ENCODE measurements around the gene ESR1.

ESR1 gene

DNA sequence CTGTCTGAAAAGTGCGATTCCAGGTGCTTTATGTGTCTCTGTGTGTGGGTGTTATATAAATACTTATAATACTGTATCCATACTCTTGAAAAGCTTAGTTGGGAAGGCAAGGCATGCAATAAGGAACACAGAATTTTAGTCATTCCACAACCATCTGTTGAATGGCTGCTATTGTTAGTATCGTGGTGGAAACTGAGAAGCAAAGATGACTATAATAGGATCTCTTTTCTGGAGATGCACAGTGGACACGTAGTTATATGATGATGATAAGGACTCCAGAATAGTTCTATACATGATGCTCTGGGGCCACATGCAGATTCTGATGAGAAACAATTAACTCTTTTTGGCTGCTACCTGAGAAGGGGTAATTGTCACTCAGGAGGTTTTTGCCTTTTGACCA, 25.2 kb downstream of the ESR1 start:
- in situ Hi-C loops (cut with HindIII; ENCODE audit: low sequenced_read_pairs): no loop called here
- TF ChIP-seq, protein P1, sequence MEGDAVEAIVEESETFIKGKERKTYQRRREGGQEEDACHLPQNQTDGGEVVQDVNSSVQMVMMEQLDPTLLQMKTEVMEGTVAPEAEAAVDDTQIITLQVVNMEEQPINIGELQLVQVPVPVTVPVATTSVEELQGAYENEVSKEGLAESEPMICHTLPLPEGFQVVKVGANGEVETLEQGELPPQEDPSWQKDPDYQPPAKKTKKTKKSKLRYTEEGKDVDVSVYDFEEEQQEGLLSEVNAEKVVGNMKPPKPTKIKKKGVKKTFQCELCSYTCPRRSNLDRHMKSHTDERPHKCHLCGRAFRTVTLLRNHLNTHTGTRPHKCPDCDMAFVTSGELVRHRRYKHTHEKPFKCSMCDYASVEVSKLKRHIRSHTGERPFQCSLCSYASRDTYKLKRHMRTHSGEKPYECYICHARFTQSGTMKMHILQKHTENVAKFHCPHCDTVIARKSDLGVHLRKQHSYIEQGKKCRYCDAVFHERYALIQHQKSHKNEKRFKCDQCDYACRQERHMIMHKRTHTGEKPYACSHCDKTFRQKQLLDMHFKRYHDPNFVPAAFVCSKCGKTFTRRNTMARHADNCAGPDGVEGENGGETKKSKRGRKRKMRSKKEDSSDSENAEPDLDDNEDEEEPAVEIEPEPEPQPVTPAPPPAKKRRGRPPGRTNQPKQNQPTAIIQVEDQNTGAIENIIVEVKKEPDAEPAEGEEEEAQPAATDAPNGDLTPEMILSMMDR (IDR thresholded peaks at IDR 0.05; ENCODE audit: low read depth, low read length): no peak
- DNase-seq (ENCODE audit: low read depth, low spot score): no peak
- no peak overlapping the region for H3K4me3 ChIP-seq (ENCODE audit: low read depth, low read length)

DNA sequence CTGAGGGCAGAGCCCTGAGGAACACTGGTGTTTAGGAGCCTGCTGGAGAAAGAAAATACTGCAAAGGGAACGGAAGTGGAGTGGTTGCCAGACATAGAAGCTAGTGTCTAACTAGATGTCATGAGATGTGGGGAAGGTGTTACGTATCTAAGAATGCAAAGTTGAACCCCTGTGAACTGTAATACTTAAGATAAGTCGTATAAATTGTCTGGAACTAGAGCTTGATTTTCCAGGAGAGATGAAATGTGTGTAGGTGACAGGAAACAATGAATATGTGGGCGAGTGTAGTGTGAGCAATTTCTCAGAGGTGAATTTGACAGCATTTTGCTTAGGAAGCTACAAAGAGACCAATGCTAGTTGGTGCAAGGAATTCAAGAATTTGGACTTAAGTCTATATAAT, 27.9 kb downstream of the ESR1 start:
- TF ChIP-seq, protein P1 (IDR thresholded peaks at IDR 0.05; ENCODE audit: low read depth, low read length): no peak
- no peak overlapping the region for H3K4me3 ChIP-seq (ENCODE audit: low read depth, low read length)
- in situ Hi-C loops (cut with HindIII; ENCODE audit: low sequenced_read_pairs): no loop called here
- no peak for DNase-seq (ENCODE audit: low read depth, low spot score)

DNA sequence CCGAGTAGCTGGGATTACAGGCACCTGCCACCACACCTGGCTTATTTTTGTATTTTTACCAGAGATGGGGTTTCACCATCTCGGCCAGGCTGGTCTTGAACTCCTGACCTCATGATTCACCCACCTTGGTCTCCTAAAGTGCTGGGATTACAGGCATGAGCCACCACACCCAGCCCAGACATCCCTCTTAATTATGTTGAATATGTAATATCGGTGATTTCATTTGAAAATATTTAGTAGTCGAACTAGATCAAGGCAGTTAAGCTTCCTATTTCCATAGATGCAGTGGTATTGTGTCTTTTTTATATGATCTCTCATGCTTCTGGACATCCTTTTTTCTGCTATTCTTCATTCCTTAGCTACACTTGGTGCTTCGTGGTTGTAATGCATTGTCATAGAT, 29.7 kb downstream of the ESR1 start:
- in situ Hi-C loops (cut with HindIII; ENCODE audit: low sequenced_read_pairs): no loop called here
- no peak overlapping the region for H3K4me3 ChIP-seq (ENCODE audit: low read depth, low read length)
- TF ChIP-seq, protein P1 (IDR thresholded peaks at IDR 0.05; ENCODE audit: low read depth, low read length): no peak

DNA sequence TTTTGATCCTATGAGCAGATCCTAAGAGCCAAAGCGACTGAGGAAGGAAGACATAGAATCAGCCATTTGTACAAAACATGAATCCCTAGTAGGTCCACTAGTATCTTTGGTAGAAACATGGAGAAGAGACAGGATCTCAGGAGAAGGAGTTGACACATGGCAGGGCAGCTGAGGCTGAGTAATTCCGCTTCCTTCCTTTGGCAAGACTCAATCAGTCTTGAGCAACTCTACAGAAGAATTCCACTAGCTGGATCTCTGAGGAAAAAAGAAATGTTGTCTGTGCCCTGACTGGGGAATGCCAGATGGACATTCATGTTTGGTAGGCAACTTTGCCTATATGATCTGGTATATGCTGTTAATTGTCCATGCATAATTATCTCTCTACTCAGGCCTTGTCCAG, 35.3 kb downstream of the ESR1 start:
- in situ Hi-C loops (cut with HindIII; ENCODE audit: low sequenced_read_pairs): no loop called here
- DNase-seq (ENCODE audit: low read depth, low spot score): no peak
- TF ChIP-seq, protein P1 (IDR thresholded peaks at IDR 0.05; ENCODE audit: low read depth, low read length): no peak
- no peak overlapping the region for H3K4me3 ChIP-seq (ENCODE audit: low read depth, low read length)

More for the DNA sequence above, 29.7 kb downstream of the ESR1 start:
- DNase-seq (ENCODE audit: low read depth, low spot score): no peak

DNA sequence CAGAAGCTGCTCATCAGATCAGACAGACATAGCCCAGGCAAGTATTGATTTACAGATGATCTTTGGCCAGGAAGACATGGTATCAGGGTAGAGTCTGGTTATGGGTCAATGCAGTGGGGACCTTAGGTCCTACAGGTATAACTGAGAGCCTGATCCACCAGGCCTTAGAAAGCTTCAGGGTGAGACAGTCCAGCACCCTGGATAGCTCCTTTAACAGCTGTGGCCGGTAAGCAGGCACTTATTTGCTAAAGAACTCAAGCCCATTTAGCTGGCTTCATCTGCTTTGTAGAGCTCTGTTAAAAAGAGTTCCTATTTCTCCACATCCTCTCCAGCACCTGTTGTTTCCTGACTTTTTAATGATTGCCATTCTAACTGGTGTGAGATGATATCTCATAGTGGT, 39.6 kb downstream of the ESR1 start:
- DNase-seq (ENCODE audit: low read depth, low spot score): peak; percentile 54
- TF ChIP-seq, protein P1 (IDR thresholded peaks at IDR 0.05; ENCODE audit: low read depth, low read length): no peak
- H3K4me3 ChIP-seq (ENCODE audit: low read depth, low read length): no peak overlapping the region
- in situ Hi-C loops (cut with HindIII; ENCODE audit: low sequenced_read_pairs): no loop called here

DNA sequence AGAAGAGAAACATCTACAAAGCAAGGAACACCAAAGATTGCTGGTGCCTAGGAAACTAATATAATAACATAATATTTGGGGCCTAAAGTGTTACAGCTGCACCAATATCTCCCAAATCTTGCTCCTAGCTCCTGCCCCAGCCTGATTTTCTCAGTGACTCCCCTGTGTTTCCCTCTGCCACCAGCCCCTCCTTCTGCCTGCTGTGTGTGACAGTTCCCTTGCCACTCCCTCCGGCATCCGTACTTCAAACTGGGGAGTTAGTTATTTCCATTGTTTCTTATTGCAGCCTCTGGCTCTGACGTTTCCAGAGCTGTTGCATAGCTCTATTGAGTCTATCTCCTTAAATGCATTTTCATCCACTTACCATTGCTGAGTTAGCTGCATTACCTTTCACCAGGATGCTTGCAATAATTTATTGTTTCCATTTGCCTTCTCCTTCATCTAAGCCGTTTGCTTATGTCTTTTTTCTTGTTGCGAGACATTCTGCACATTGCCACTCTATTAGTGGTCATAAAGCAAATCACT, 43.1 kb downstream of the ESR1 start:
- TF ChIP-seq, protein P1 (IDR thresholded peaks at IDR 0.05; ENCODE audit: low read depth, low read length): no peak
- no peak overlapping the region for H3K4me3 ChIP-seq (ENCODE audit: low read depth, low read length)
- in situ Hi-C loops (cut with HindIII; ENCODE audit: low sequenced_read_pairs): no loop called here

DNA sequence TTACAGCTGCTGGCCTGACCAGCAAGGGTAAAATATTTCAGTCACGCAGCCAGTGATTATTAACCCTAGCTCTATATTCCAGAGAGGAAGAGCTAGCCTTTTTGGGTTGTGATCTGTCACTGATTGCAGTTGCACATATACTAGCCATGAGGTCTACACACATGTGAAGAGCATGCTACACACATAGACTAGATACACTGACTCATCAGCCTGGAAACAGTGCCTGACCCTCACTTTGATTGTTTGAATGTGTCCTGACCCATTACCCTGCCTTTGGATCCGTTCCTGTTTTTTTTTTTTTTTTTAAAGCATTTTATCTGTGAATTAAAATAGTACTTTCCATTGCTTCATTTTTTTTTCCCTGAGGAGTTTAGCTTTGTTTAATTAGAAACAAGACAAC, 50.8 kb downstream of the ESR1 start:
- in situ Hi-C loops (cut with HindIII; ENCODE audit: low sequenced_read_pairs): no loop called here
- no peak overlapping the region for H3K4me3 ChIP-seq (ENCODE audit: low read depth, low read length)
- no peak for DNase-seq (ENCODE audit: low read depth, low spot score)
- TF ChIP-seq, protein P1 (IDR thresholded peaks at IDR 0.05; ENCODE audit: low read depth, low read length): no peak

More for the DNA sequence above, 43.1 kb downstream of the ESR1 start:
- DNase-seq (ENCODE audit: low read depth, low spot score): no peak

Measured in astrocyte of the spinal cord (primary cell).